Activated CD8-positive, alpha-beta memory T cell treated with anti-CD3 and anti-CD28 coated beads, Interleukin-2, amount 50 U/mL, for 1 hour (primary cell): ENCODE results near the gene COL18A1.
A peak's percentile ranks its signal among the peaks of the same experiment; 100 is the strongest.

Experiments used
- DNase-seq: peaks from one replicate; pipeline ENCODE4 v3.0.0-alpha.2; 2020; ENCODE audit errors: extremely low read depth

The COL18A1 gene

GRCh38 chr21:45468971-45469272 is 64.0 kb downstream of the COL18A1 start:
- no peak for DNase-seq

GRCh38 chr21:45469273-45470086 is 64.5 kb downstream of the COL18A1 start:
- no peak for DNase-seq

DNA sequence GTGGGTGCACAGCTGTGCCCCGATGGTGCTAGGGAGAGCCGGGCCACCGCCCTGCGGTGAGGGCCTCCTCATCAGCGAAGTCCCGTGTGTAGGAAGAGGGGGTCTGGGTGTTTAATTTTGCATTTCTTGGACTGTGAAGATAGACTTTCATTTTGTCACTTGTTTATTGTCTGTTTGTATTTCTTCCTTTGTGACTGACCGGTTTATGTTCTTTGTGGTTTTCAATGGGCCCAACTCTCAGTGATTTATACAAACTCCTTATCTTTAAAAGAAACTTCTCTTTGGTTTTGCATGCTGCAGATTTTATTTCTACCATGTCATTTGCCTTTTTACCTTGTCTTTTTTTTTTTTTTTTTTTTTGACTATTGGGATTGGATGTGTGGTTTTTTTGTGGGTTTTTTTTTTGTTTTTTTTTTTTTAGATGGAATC is 65.1 kb downstream of the COL18A1 start:
- no peak for DNase-seq

- DNase-seq: no peak
These were observed 66.0 kb downstream of the COL18A1 start for GRCh38 chr21:45470773-45471524.

- DNase-seq: no peak
These were observed 66.7 kb downstream of the COL18A1 start for GRCh38 chr21:45471525-45472221.

GRCh38 chr21:45472445-45473365 is 67.7 kb downstream of the COL18A1 start:
- no peak for DNase-seq

GRCh38 chr21:45473496-45474322 is 68.7 kb downstream of the COL18A1 start:
- DNase-seq: no peak

DNA sequence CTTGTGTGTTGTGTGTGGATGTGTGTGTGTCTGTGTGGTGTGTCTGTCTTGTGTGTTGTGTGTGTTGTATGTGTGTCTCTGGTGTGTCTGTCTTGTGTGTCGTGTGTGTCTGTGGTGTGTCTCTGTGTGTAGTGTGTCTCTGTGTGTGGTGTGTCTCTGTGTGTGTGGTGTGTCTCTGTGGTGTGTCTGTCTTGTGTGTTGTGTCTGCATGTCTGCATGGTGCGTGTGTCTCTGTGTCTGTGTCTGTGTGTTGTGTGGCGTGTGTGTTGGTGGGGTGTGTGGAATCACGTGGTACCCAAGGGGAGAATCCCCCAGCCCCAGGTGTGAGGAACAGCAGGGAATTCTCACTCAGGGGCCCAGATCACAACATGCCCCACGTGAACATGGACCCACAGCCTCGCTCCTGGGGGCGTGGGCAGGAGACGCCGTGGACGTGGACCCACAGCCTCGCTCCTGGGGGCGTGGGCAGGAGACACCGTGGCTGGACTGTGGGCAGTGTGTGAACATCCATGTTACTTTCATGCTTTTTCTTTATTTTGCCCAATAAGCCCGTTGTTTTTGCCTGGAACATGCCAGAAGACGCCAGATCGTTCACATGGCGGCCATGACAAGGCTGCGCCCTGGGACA is 69.5 kb downstream of the COL18A1 start:
- no peak for DNase-seq

- no peak for DNase-seq
These were observed 70.2 kb downstream of the COL18A1 start for GRCh38 chr21:45475004-45475685.

GRCh38 chr21:45475797-45476570 is 71.0 kb downstream of the COL18A1 start:
- no peak for DNase-seq

DNA sequence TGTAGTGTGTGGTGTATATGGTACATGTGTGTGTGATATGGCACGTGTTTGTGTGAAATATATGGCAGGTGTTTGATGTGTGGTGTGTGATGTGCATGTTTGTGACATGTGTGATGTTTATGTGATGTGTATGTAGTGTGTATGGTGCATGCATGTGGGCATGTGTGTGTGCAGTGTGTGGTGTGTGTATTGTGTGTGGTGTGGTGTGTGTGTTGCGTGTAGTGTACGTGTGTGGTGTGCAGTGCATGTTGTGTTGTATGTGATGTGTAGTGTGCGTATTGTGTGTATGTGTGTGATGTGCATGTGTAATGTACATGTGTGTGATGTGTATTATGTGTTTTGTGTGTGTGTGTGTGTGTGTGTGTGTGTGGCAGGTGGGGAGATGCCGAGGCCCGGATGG is 71.6 kb downstream of the COL18A1 start:
- DNase-seq: no peak

GRCh38 chr21:45477176-45478114 is 72.5 kb downstream of the COL18A1 start:
- DNase-seq: no peak

- DNase-seq: peak; percentile 52
These were observed 73.3 kb downstream of the COL18A1 start for GRCh38 chr21:45478115-45478801.

DNA sequence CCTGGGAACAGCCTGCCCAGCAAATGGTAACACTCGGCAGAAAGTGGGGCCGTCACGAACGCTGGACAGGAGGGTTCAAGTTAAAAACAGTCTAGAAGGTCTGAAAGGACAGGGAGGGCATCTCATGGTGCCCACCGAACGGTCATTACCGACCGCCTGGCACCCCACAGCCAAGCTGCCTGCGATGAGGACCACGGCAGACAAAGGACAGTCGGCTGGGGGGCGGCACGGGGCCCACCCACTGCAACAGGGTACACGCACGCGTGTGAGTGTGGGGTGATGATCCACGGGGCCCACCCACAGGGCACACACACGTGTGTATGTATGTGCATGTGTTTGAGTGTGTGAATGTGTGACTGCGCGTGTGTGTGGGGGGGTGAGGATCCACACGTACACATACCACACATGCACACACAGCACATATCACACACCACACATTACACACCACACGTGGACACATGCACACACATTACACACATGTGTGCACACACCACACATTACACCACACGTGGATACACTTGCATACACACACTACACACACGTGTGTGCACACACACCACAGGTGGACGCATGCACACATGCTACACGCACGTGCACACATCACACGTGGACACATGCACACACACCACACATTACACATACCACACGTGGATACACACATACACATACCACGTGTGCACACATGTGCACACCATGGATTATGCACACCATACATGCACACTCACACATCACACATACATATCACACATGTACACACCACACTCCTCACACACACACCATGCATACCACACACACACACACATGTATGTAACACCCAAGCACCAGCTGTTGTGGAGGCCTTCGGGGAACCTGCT is 74.1 kb downstream of the COL18A1 start:
- no peak for DNase-seq

DNA sequence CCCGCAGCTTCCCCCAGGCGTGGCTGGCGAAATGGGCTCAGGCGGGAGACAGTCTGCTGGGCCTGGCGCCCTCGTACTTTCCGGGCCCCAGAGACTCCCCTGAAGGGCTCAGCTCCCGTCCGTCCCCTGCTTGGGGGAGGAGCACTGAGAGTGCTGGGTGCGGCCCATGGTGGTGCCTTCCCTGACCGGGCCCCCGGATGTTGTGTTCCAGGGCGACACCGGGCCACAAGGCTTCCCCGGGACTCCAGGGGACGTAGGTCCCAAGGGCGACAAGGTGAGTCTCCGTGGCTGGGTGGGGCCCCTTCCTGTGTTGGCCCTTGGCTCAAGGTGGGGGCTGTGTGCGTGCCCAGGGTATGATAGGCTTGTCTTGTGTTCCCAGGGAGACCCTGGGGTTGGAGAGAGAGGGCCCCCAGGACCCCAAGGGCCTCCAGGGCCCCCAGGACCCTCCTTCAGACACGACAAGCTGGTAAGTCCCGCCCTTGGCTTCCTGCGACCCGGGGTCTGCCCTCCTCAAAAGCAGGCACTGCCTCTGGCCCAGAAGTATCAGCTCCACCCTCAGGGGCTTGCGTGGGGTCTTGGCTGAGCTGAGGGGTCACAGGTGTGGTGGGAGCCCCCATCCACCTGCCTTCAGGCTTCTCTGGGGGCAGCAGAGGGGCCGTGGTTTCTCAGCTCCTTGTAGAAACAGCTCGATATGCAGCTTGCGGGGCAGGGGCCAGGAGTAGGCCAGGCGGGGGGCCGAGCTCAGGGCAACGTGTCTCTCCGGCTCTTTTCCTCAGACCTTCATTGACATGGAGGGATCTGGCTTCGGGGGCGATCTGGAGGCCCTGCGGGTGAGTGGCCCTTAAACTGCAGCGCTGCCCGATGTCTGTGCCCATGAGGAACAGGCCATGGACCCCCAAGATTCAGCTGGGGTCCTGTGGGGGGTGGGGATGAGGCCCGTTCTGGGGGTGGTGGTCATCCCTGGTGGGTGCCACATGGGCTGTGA is 75.0 kb downstream of the COL18A1 start:
- DNase-seq: no peak
